Natural killer cell treated with Interleukin-12 subunit alpha and Interleukin-12 subunit beta and Interleukin-15 and Interleukin-18, amount 100 ng/mL, for 72 hours (primary cell): ENCODE results near the gene MYRFL. TPM values are rescaled to one million over a fixed set of nuclear protein-coding genes. Genes with fewer than 3 reads are reported as not detected.

ENCODE experiments used
- ATAC-seq, 2 donors: fragments of 150-1000 bp; cut with Tn5 transposase in 1 of 2; sonication (Bioruptor Pico), chemical (Tn5 transposase) in 1 of 2; 2 replicates each; pipeline ENCODE4 v1.10.0; 2021
- DNase-seq: peaks from one replicate; pipeline ENCODE4 v3.0.0; 2022; ENCODE audit warnings: low spot score
- H3K27ac Mint-ChIP-seq, 2 donors: 1 replicate in 1 of 2; 2 replicates in 1 of 2; pipeline ENCODE4 v1.8.0; 2022; ENCODE audit warnings: mixed read lengths in 2 of 2, mild to moderate bottlenecking in 1 of 2, moderate library complexity in 1 of 2
- H3K27me3 Mint-ChIP-seq, 2 donors: 1 replicate in 1 of 2; 2 replicates in 1 of 2; pipeline ENCODE4 v1.8.0; 2022; ENCODE audit warnings: mixed read lengths in 2 of 2
- H3K36me3 Mint-ChIP-seq: one replicate; pipeline ENCODE4 v1.8.0; 2022; ENCODE audit warnings: mixed read lengths
- H3K4me1 Mint-ChIP-seq, 2 donors: 1 replicate in 1 of 2; 2 replicates in 1 of 2; pipeline ENCODE4 v1.8.0; 2022; ENCODE audit warnings: low read depth in 2 of 2, mixed read lengths in 2 of 2, mild to moderate bottlenecking in 1 of 2
- H3K4me3 Mint-ChIP-seq: one replicate; pipeline ENCODE4 v1.8.0; 2022; ENCODE audit warnings: mixed read lengths
- H3K9me3 Mint-ChIP-seq: 2 replicates; pipeline ENCODE4 v1.8.0; 2022; ENCODE audit warnings: mixed read lengths
- total RNA-seq, 2 donors: library from RNA; stranded (reverse); gene quantifications; one replicate each; pipeline ENCODE4 v1.2.3, GENCODE V29; 2022

Gene MYRFL
- total RNA-seq, 2 donors from 2014 or later, result not detected

GRCh38 chr12:69915964-69916363 is 90.9 kb downstream of the MYRFL start:
- Mint-ChIP-seq H3K4me3 (no peak overlapping the region), H3K36me3 (peaks cover 4% of the 10 kb centered on the region), H3K27ac (no peak overlapping the region), H3K9me3 (peaks cover 3% of the 10 kb centered on the region), H3K27me3 (no peaks in the 10 kb centered on the region), H3K4me1 (peaks cover 5% of the 10 kb centered on the region in 2 donors)
- no peak for DNase-seq
- no peak for ATAC-seq

GRCh38 chr12:69916544-69917235 is 91.7 kb downstream of the MYRFL start:
- H3K27me3 Mint-ChIP-seq, result no peaks in the 10 kb centered on the region
- peaks cover 3% of the 10 kb centered on the region for H3K9me3 Mint-ChIP-seq
- H3K4me3 Mint-ChIP-seq, result no peak overlapping the region
- no peak overlapping the region for H3K27ac Mint-ChIP-seq
- H3K4me1 Mint-ChIP-seq, result peaks cover 5% of the 10 kb centered on the region in 2 donors
- peaks cover 4% of the 10 kb centered on the region for H3K36me3 Mint-ChIP-seq
- ATAC-seq (no peak), DNase-seq (no peak)

- DNase-seq (no peak), ATAC-seq (no peak)
- H3K4me1 Mint-ChIP-seq, result peaks cover 5% of the 10 kb centered on the region in 2 donors
- H3K9me3 Mint-ChIP-seq, result peaks cover 3% of the 10 kb centered on the region
- peaks cover 4% of the 10 kb centered on the region for H3K36me3 Mint-ChIP-seq
- no peak overlapping the region for H3K4me3 Mint-ChIP-seq
- H3K27ac Mint-ChIP-seq, result no peak overlapping the region
- no peaks in the 10 kb centered on the region for H3K27me3 Mint-ChIP-seq
Measured at GRCh38 chr12:69918287-69918686, 93.3 kb downstream of the MYRFL start.

- H3K4me1 Mint-ChIP-seq, result no peaks in the 10 kb centered on the region
- H3K27me3 Mint-ChIP-seq, result no peaks in the 10 kb centered on the region
- H3K4me3 Mint-ChIP-seq, result no peak overlapping the region
- H3K36me3 Mint-ChIP-seq, result no peaks in the 10 kb centered on the region
- H3K27ac Mint-ChIP-seq, result no peak overlapping the region
- H3K9me3 Mint-ChIP-seq, result peaks cover 3% of the 10 kb centered on the region
- DNase-seq (no peak), ATAC-seq (no peak)
Measured at GRCh38 chr12:69919495-69919894, 94.5 kb downstream of the MYRFL start.

- Mint-ChIP-seq H3K27me3 (peaks cover 0 to 2% of the 10 kb centered on the region in 2 donors), H3K4me3 (no peak overlapping the region), H3K9me3 (peaks cover 3% of the 10 kb centered on the region), H3K27ac (no peak overlapping the region), H3K36me3 (no peaks in the 10 kb centered on the region), H3K4me1 (peaks cover 0 to 3% of the 10 kb centered on the region in 2 donors)
- DNase-seq (no peak), ATAC-seq (no peak)
Measured at GRCh38 chr12:69921831-69922230, 96.8 kb downstream of the MYRFL start.

GRCh38 chr12:69922999-69923398 is 98.0 kb downstream of the MYRFL start:
- no peak for DNase-seq
- H3K27me3 Mint-ChIP-seq, result peaks cover 0 to 2% of the 10 kb centered on the region in 2 donors
- peaks cover 0 to 3% of the 10 kb centered on the region in 2 donors for H3K4me1 Mint-ChIP-seq
- H3K9me3 Mint-ChIP-seq, result peaks cover 3% of the 10 kb centered on the region
- H3K4me3 Mint-ChIP-seq, result no peak overlapping the region
- H3K36me3 Mint-ChIP-seq, result no peaks in the 10 kb centered on the region
- H3K27ac Mint-ChIP-seq, result no peak overlapping the region
- ATAC-seq, result no peak

GRCh38 chr12:69925291-69925690 is 100.3 kb downstream of the MYRFL start:
- DNase-seq (no peak), ATAC-seq (no peak)
- no peaks in the 10 kb centered on the region for H3K9me3 Mint-ChIP-seq
- no peak overlapping the region for H3K27ac Mint-ChIP-seq
- H3K36me3 Mint-ChIP-seq, result no peaks in the 10 kb centered on the region
- no peak overlapping the region for H3K4me3 Mint-ChIP-seq
- peaks cover 0 to 6% of the 10 kb centered on the region in 2 donors for H3K27me3 Mint-ChIP-seq
- H3K4me1 Mint-ChIP-seq, result peaks cover 0 to 3% of the 10 kb centered on the region in 2 donors

GRCh38 chr12:69927164-69927563 is 102.1 kb downstream of the MYRFL start:
- no peak overlapping the region for H3K4me3 Mint-ChIP-seq

GRCh38 chr12:69929125-69929524 is 104.1 kb downstream of the MYRFL start:
- H3K4me1 Mint-ChIP-seq, result peaks cover 0 to 5% of the 10 kb centered on the region in 2 donors
- no peak overlapping the region for H3K4me3 Mint-ChIP-seq
- H3K36me3 Mint-ChIP-seq, result no peaks in the 10 kb centered on the region
- peaks cover 0 to 8% of the 10 kb centered on the region in 2 donors for H3K27me3 Mint-ChIP-seq
- ATAC-seq (no peak), DNase-seq (no peak)
- H3K27ac Mint-ChIP-seq, result no peak overlapping the region
- H3K9me3 Mint-ChIP-seq, result no peaks in the 10 kb centered on the region

More at GRCh38 chr12:69927164-69927563, 102.1 kb downstream of the MYRFL start:
- ATAC-seq, result no peak
- H3K4me1 Mint-ChIP-seq, result peaks cover 0 to 3% of the 10 kb centered on the region in 2 donors
- DNase-seq, result no peak
- peaks cover 0 to 6% of the 10 kb centered on the region in 2 donors for H3K27me3 Mint-ChIP-seq
- no peaks in the 10 kb centered on the region for H3K9me3 Mint-ChIP-seq
- no peaks in the 10 kb centered on the region for H3K36me3 Mint-ChIP-seq
- H3K27ac Mint-ChIP-seq, result no peak overlapping the region

GRCh38 chr12:69929531-69929930 is 104.5 kb downstream of the MYRFL start:
- H3K36me3 Mint-ChIP-seq, result no peaks in the 10 kb centered on the region
- peaks cover 0 to 5% of the 10 kb centered on the region in 2 donors for H3K4me1 Mint-ChIP-seq

GRCh38 chr12:69931569-69931968 is 106.5 kb downstream of the MYRFL start:
- H3K27ac Mint-ChIP-seq, result no peak overlapping the region
- peaks cover 0 to 6% of the 10 kb centered on the region in 2 donors for H3K27me3 Mint-ChIP-seq
- DNase-seq (no peak), ATAC-seq (no peak)
- H3K4me3 Mint-ChIP-seq, result no peak overlapping the region
- no peaks in the 10 kb centered on the region for H3K36me3 Mint-ChIP-seq
- no peaks in the 10 kb centered on the region for H3K9me3 Mint-ChIP-seq
- H3K4me1 Mint-ChIP-seq, result peaks cover 0 to 2% of the 10 kb centered on the region in 2 donors

More at GRCh38 chr12:69929531-69929930, 104.5 kb downstream of the MYRFL start:
- no peaks in the 10 kb centered on the region for H3K9me3 Mint-ChIP-seq
- DNase-seq (no peak), ATAC-seq (no peak)
- no peak overlapping the region for H3K27ac Mint-ChIP-seq
- H3K4me3 Mint-ChIP-seq, result no peak overlapping the region
- H3K27me3 Mint-ChIP-seq, result peaks cover 0 to 8% of the 10 kb centered on the region in 2 donors

- peaks cover 0 to 6% of the 10 kb centered on the region in 2 donors for H3K27me3 Mint-ChIP-seq
- H3K27ac Mint-ChIP-seq, result no peak overlapping the region
- H3K9me3 Mint-ChIP-seq, result no peaks in the 10 kb centered on the region
- no peaks in the 10 kb centered on the region for H3K36me3 Mint-ChIP-seq
- H3K4me3 Mint-ChIP-seq, result no peak overlapping the region
- H3K4me1 Mint-ChIP-seq, result peaks cover 0 to 2% of the 10 kb centered on the region in 2 donors
- DNase-seq, result no peak
- ATAC-seq, result no peak
Measured at GRCh38 chr12:69932154-69932553, 107.1 kb downstream of the MYRFL start.

GRCh38 chr12:69932676-69933552 is 107.9 kb downstream of the MYRFL start:
- Mint-ChIP-seq H3K4me1 (peaks cover 0 to 2% of the 10 kb centered on the region in 2 donors), H3K9me3 (peaks cover 2% of the 10 kb centered on the region), H3K27me3 (peaks cover 0 to 8% of the 10 kb centered on the region in 2 donors), H3K27ac (no peak overlapping the region), H3K4me3 (no peak overlapping the region), H3K36me3 (no peaks in the 10 kb centered on the region)
- DNase-seq (no peak), ATAC-seq (no peak)

GRCh38 chr12:69934011-69934410 is 109.0 kb downstream of the MYRFL start:
- Mint-ChIP-seq H3K27ac (no peak overlapping the region), H3K27me3 (peaks cover 0 to 8% of the 10 kb centered on the region in 2 donors), H3K4me3 (no peak overlapping the region), H3K4me1 (peaks cover 0 to 2% of the 10 kb centered on the region in 2 donors), H3K9me3 (peaks cover 2% of the 10 kb centered on the region), H3K36me3 (no peaks in the 10 kb centered on the region)
- ATAC-seq (no peak), DNase-seq (no peak)
